Measurements from ENCODE around the gene HBEGF.
"Not testable (repeated sequence)": the region's sequence is repeated elsewhere in the genome, so short reads cannot be mapped to it uniquely, and the experiment has no call there.

The HBEGF gene

GRCh38 chr5:140360681-140361479 is 14.5 kb upstream of the HBEGF start:
- DNase-seq (ENCODE audit: low spot score) = no peak

- no peak for DNase-seq (ENCODE audit: low spot score)
Observed at GRCh38 chr5:140360101-140360500, 13.7 kb upstream of the HBEGF start, which contains the start of gene SLC4A9. TSS of gene SLC4A9 (plus strand) at chr5:140360194. CDS start at chr5:140360237, 43 bp downstream.

GRCh38 chr5:140358738-140359310 is 12.4 kb upstream of the HBEGF start:
- DNase-seq (ENCODE audit: low spot score) = peak; percentile 51

GRCh38 chr5:140357726-140358093 is 11.3 kb upstream of the HBEGF start:
- peak; percentile 80 for DNase-seq (ENCODE audit: low spot score)

- no peak for DNase-seq (ENCODE audit: low spot score)
Observed at GRCh38 chr5:140356853-140357725, 10.7 kb upstream of the HBEGF start.

- DNase-seq (ENCODE audit: low spot score) = no peak
Observed at GRCh38 chr5:140355546-140355945, 9.1 kb upstream of the HBEGF start.

GRCh38 chr5:140351609-140352334 is 5.4 kb upstream of the HBEGF start:
- peak; percentile 45 for DNase-seq (ENCODE audit: low spot score)

- no peak for DNase-seq (ENCODE audit: low spot score)
Observed at GRCh38 chr5:140349244-140349643, 2.8 kb upstream of the HBEGF start.

GRCh38 chr5:140348104-140348503 is 1.7 kb upstream of the HBEGF start:
- no peak for DNase-seq (ENCODE audit: low spot score)

- DNase-seq (ENCODE audit: low spot score) = no peak
Observed at GRCh38 chr5:140347360-140347759, 957 bp upstream of the HBEGF start.

- DNase-seq (ENCODE audit: low spot score) = peak; percentile 57
Observed at GRCh38 chr5:140345919-140346347, 470 bp downstream of the HBEGF start.

- no peak for DNase-seq (ENCODE audit: low spot score)
Observed at GRCh38 chr5:140344683-140345423, 1.6 kb downstream of the HBEGF start.

GRCh38 chr5:140343849-140344248 is 2.6 kb downstream of the HBEGF start:
- DNase-seq (ENCODE audit: low spot score) = not testable (repeated sequence)

GRCh38 chr5:140342896-140343295 is 3.5 kb downstream of the HBEGF start:
- no peak for DNase-seq (ENCODE audit: low spot score)

- DNase-seq (ENCODE audit: low spot score) = no peak
Observed at GRCh38 chr5:140342287-140342686, 4.1 kb downstream of the HBEGF start.

- DNase-seq (ENCODE audit: low spot score) = no peak
Observed at GRCh38 chr5:140341591-140341990, 4.8 kb downstream of the HBEGF start.

GRCh38 chr5:140340605-140341121 is 5.7 kb downstream of the HBEGF start:
- no peak for DNase-seq (ENCODE audit: low spot score)

GRCh38 chr5:140339636-140340035 is 6.8 kb downstream of the HBEGF start:
- DNase-seq (ENCODE audit: low spot score) = no peak

- DNase-seq (ENCODE audit: low spot score) = no peak
Observed at GRCh38 chr5:140338908-140339307, 7.5 kb downstream of the HBEGF start.

GRCh38 chr5:140338336-140338735 is 8.1 kb downstream of the HBEGF start:
- no peak for DNase-seq (ENCODE audit: low spot score)

GRCh38 chr5:140337880-140338279 is 8.5 kb downstream of the HBEGF start:
- no peak for DNase-seq (ENCODE audit: low spot score)

Measured in HuH-7.5 (cell line).